Transverse colon (tissue), 3 donors: Measurements from ENCODE around the gene NOS3.

Source experiments
- CTCF ChIP-seq, 5 experiments: fragments of 200-600 bp in 3 of 5; fragments of 450-650 bp in 2 of 5; sonication (generic) in 3 of 5; IDR thresholded peaks; 1 replicate in 2 of 5; 2 replicates in 3 of 5; pipeline ENCODE4 v1.5.1; 2016 to 2017; ENCODE audit warnings: antibody characterized with exemption in 5 of 5, inconsistent platforms in 3 of 5, mild to moderate bottlenecking in 2 of 5, moderate library complexity in 1 of 5
- POLR2A ChIP-seq: fragments of 450-650 bp; IDR thresholded peaks from one replicate; pipeline ENCODE4 v1.6.1; 2016; ENCODE audit warnings: antibody characterized with exemption, mild to moderate bottlenecking, moderate library complexity

DNA sequence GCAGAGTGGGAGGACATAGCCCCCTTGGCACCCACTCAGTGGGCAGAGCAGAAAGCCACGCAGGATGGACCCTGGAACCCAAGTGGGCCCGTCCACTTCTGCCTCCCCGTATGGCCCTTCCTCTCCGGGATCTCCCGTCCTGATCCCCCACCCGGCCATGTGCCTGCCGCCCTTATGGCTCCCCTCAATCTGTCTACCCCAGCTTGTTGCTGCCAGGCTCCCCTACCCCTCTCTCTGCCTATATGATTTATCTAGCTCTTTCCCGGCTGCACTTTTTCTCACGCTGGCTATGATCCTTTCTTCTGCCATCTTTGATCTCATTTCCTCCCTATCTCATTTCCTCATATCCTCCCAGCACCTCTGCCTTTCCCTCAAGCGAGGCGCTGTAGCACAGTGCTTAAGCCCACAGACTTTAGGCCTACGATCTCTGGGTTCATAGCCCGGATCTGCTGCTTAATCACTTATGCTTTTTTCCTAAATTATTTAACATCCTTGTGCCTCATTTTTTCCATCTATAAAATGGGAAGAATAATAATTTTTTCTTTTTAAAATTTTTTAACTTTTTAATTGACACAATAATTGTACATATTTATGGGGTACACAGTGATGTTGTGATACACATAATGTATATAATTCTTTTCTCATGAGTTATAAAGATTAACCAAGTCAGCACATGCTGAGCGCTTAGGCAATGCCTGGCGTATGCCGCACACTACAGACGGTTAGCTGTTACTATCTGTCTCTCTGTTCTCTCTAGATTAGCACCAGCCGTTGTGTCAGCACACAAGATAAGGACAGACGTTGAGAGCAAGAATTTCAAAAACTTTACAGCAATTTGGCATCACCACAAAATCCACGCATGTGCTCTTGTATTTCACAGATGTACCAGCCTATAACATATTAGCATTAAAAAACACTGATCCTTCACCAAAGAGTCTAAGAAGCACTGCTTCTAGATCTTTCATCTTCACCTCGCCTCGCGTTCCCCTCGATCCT is 30.8 kb upstream of the NOS3 start:
- TF ChIP-seq CTCF (IDR thresholded peaks at IDR 0.05) (no peak), POLR2A (no peak)
